ENCODE data around the gene NFAM1.

The NFAM1 gene

DNA sequence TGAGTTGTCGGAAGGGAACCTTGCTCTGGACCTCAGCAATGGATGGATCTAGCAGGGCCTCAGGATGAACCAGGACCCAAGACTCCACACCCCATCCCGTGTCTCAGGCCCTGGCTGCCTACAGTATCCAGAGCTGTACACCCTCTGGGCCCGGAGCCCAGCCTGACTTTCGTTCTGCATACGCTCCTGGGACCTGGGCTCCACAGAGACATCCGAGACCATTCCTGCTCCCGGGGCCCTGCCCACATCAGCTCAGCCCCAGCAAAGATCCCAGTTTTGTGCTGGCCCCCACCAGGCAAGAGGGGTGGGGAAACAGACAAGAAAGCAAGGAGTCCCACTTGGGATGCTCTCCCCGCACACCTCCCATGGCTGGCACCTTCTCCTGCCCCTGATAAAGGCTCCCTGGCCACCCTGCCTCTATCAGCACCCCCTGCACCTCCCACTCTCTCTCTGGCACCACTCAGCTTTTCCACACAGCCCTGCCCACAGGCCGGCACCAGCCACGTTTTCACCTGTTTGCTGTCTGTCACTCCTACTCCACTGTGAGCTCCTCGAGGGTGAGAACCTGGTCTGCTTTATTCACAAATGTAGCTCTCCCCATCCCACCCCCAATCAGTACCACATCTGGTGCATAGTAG is 97.2 kb downstream of the NFAM1 start:
- no peak for DNase-seq (ENCODE audit: low read depth in 2 of 2)

- DNase-seq (ENCODE audit: low read depth in 2 of 2) = no peak
These were observed 98.7 kb downstream of the NFAM1 start for GRCh38 chr22:42333544-42333943.

DNA sequence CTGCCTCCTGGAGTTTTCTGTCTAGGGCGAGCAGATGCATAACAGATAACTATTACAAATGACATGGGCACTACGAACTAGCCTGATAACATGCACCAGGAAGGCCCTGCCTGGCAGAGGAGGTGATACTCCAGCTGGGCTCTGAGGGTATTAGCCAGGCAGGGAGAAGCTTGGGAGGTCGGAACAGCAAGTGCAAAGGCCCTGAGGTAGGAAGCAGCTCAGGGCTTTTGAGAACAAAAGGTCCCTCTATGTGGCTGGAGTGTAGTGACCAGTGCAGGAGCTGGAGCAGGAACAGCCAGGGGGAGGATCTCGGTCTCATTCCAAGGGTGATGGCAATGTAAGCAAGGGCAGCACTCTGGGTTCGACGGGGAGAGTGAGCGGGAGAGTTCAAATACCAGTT is 100.1 kb downstream of the NFAM1 start:
- no peak for DNase-seq (ENCODE audit: low read depth in 2 of 2)

GRCh38 chr22:42331014-42331413 is 101.2 kb downstream of the NFAM1 start:
- DNase-seq (ENCODE audit: low read depth in 2 of 2) = no peak
